HuH-7 (cell line): Measurements from ENCODE around the gene SMC6.

ENCODE experiments used
- DNase-seq: peaks from one replicate; pipeline ENCODE4 v3.0.0; 2011; ENCODE audit warnings: low spot score

The SMC6 gene

GRCh38 chr2:17646838-17647701 lies 106.5 kb downstream of the SMC6 start:
- DNase-seq, result no peak

- peak; percentile 25 for DNase-seq
These were observed 107.5 kb downstream of the SMC6 start for GRCh38 chr2:17646081-17646554.

- DNase-seq, result no peak
These were observed 108.5 kb downstream of the SMC6 start for GRCh38 chr2:17644997-17645720.

GRCh38 chr2:17643031-17643615 lies 110.5 kb downstream of the SMC6 start:
- no peak for DNase-seq

GRCh38 chr2:17640406-17640805 lies 113.2 kb downstream of the SMC6 start:
- no peak for DNase-seq

GRCh38 chr2:17638196-17638743 lies 115.3 kb downstream of the SMC6 start:
- DNase-seq, result no peak

- DNase-seq, result no peak
These were observed 116.3 kb downstream of the SMC6 start for GRCh38 chr2:17637131-17637906.

GRCh38 chr2:17636257-17636656 lies 117.4 kb downstream of the SMC6 start:
- DNase-seq, result no peak

- DNase-seq, result no peak
These were observed 118.6 kb downstream of the SMC6 start for GRCh38 chr2:17634997-17635396.

GRCh38 chr2:17630089-17630488 lies 123.5 kb downstream of the SMC6 start:
- no peak for DNase-seq

GRCh38 chr2:17628349-17629261 lies 125.0 kb downstream of the SMC6 start:
- DNase-seq, result no peak

- no peak for DNase-seq
These were observed 126.2 kb downstream of the SMC6 start for GRCh38 chr2:17627434-17627833.

- no peak for DNase-seq
These were observed 126.6 kb downstream of the SMC6 start for GRCh38 chr2:17626986-17627385.

GRCh38 chr2:17625446-17625845 lies 128.2 kb downstream of the SMC6 start:
- DNase-seq, result no peak

GRCh38 chr2:17621781-17622180 lies 131.8 kb downstream of the SMC6 start:
- DNase-seq, result no peak

- no peak for DNase-seq
These were observed 132.8 kb downstream of the SMC6 start for GRCh38 chr2:17620841-17621240.

- no peak for DNase-seq
These were observed 133.3 kb downstream of the SMC6 start for GRCh38 chr2:17620280-17620679.

GRCh38 chr2:17617955-17618354 lies 135.7 kb downstream of the SMC6 start:
- no peak for DNase-seq

- no peak for DNase-seq
These were observed 136.1 kb downstream of the SMC6 start for GRCh38 chr2:17617516-17617915.

GRCh38 chr2:17616405-17616804 lies 137.2 kb downstream of the SMC6 start:
- DNase-seq, result no peak
